CD4-positive, alpha-beta T cell treated with Interleukin-6 for 4 hours (primary cell): Measurements from ENCODE around the gene C1orf35.

Experiments
- DNase-seq: peaks from one replicate; pipeline ENCODE4 v3.0.0-alpha.2; 2020; ENCODE audit warnings: mixed read lengths

C1orf35 gene

GRCh38 chr1:228093050-228093906 is 9.8 kb downstream of the C1orf35 start:
- DNase-seq, result no peak

- no peak for DNase-seq
These were observed 10.6 kb downstream of the C1orf35 start for GRCh38 chr1:228092342-228093049.

GRCh38 chr1:228091084-228091483 is 12.0 kb downstream of the C1orf35 start:
- DNase-seq, result no peak

GRCh38 chr1:228090613-228091081 is 12.5 kb downstream of the C1orf35 start:
- no peak for DNase-seq

DNA sequence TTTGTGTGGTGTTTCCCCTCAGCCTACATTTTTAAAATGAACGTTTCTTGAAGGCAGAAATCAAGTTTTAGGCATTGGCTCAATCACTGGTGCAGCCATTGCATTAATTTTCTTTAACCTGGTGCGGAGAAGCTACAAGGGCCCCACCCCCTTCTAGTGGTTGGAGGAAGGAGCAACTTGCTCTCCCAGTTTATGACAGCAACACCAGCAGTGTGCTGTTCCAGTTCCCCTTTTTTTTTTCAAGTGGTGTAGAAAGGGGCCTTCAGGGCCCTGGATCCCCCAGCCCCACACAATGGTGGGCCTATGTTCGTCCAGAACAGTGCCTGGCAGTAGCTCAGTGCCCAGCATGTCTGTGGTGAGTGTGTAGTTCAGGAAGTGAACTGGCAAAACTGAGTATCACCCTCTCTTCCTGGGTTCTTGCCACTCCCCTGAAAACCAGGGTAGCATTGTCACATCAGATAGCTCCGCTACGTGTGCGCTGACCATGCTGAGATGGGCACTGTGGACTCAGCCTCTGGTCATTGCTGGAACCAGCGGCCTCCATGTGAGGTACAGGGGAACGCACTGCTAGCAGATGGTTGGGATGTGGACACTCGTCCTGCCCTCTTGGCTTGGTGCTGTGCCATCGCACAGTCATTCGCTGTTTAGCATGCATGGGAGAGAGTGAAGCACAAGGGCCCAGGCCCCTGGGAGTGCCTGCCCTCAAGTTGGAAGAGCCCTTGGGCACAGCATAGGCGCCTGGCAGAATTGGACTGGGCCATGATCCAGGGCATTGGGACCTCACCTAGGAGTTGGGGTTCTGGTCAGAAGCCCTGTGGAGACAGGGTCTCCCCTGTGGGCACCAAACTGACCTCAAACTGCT is 13.4 kb downstream of the C1orf35 start:
- no peak for DNase-seq

DNA sequence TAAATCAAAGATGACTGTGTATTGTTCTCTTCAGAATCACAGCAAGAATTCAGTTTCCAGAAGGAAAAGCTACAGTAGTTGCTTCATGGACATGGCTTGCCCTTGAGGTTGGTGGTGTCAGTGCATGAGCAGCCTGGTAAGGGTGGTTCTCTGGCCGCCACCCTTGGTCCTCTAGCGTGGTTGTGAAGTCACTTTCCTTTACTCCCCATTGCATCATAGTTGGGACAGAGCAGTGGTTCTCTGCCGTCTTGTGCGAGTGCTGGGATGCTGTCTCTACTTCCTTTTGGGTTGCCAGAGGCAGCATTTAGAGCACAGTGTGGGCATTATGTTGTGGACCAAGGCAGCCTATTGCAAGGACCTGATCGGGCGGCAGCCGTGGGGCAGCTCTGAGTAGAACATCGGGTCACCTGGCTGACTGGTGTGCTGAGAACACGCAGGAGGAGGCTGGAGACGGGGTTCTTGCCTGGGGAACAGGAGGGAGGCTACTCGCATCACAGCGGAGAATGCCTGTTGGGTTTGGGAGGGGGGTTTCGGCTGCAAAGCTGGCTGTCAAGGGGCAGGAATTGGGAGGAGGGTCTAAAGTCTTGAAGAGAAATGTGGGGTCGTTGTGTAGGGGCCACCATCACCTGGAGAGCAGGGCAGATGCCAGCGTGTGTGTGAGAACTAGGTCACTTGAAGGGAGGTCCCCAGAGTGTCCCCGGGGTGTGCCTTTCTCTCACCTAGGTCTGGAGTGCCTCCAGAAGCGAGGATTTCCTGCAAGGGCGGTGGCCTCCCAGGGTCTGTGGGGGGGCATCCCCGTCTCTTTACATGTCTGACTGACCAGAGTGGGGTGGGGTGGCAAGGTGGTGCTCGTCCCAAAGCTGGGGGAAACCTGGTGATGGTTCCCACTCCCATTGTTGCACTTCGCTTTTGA is 14.3 kb downstream of the C1orf35 start:
- no peak for DNase-seq

DNA sequence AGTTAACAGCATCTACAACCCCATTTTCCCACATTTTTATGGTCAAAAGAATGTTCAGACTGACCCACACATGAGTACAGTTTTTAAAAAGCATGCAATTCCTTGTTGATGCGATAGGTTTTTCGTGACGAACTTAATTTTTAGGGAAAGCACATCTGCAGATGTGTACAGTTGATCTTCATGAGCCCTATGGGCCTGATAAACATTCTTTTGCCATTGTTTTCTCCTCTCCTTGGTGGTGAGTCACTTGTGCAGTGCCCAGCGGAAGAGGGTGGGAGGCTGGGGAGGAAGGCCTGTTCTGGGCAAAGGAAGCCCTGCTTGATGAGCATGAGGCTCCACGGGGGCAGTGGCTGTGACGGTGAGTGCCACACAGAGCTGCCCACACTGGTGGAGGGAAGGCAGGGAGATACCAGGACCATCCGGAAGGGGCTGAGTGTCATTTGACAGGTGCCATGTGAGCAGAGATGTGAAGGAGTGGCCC is 15.3 kb downstream of the C1orf35 start:
- peak; percentile 45 for DNase-seq

DNA sequence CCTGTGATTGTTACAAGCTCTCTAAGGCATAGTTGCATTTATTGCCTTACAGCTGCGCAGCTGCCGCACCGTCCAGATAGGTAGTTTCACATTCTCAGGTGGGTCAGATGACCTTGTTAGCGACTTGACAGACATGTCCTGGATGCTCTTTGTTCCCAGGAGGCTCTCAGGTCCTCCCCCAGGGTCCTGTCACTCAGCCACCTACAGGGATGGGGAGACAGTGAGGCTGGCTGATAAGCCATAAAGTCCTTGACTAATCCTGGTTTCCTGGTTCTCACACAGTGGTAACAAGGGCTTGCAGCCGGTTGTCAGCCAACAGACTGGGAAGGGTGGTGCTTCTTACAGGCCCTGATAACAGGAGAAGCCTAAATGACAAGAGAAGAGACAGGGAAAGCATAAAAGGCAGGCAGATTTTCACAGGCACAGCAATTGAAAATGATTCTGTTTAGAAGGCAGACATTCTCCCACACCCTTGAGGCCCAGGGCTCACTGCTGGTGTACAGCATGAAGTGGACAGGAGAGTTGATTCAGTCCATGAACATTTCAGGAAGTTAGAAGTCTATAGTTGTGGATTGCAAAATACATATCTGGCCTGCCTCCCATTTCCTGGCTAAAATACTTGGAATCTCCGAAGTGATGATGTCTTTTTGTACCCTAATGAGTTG is 17.7 kb downstream of the C1orf35 start:
- DNase-seq, result no peak

- no peak for DNase-seq
These were observed 18.3 kb downstream of the C1orf35 start for GRCh38 chr1:228084797-228085196.

- DNase-seq, result no peak
These were observed 18.8 kb downstream of the C1orf35 start for GRCh38 chr1:228084325-228084724.

DNA sequence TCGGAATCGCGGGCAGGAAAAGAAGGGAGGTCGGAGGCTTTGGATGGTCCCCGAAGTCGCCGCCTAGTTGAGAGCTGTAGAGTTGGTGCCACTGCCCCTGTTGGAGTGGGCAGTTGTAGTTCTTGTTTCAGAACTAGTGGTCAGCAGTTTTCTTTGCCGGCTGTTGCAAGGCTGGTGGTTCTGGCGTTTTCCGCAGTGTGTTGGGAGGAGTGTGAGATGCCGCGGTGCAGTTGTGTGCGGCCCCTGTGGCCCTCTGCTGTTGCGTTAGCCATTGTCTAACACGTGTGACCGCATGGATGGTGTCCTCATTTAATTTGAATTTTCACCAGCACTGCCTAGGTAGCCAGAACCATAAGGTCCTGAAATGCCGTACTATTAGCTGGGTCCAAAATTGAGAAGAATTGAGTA is 19.2 kb downstream of the C1orf35 start:
- DNase-seq, result no peak

GRCh38 chr1:228082918-228083870 is 19.9 kb downstream of the C1orf35 start:
- DNase-seq, result peak; percentile 43

GRCh38 chr1:228082214-228082917 is 20.8 kb downstream of the C1orf35 start, which contains the start of gene ARF1:
ARF1 (plus strand) TSS chr1:228082708; CDS start chr1:228097115, 14,407 bp downstream.
- DNase-seq, result peak; percentile 92

GRCh38 chr1:228081578-228082213 is 21.4 kb downstream of the C1orf35 start:
- peak; percentile 14 for DNase-seq

- DNase-seq, result no peak
These were observed 22.0 kb downstream of the C1orf35 start for GRCh38 chr1:228081144-228081543.

- DNase-seq, result no peak
These were observed 23.4 kb downstream of the C1orf35 start for GRCh38 chr1:228079601-228080263.

GRCh38 chr1:228079013-228079412 is 24.1 kb downstream of the C1orf35 start:
- no peak for DNase-seq
